GM19463 (cell line): Measurements from ENCODE around the gene ZNF236.

Experiments
- ATAC-seq: cut with Tn5 transposase; IDR thresholded peaks from one replicate; pipeline ENCODE4 v1.9.1; 2021; ENCODE audit warnings: mild to moderate bottlenecking, moderate library complexity; ENCODE audit not compliant: unreplicated experiment

ZNF236 gene

GRCh38 chr18:76897257-76897656, 74.9 kb downstream of the ZNF236 start:
- no peak for ATAC-seq

DNA sequence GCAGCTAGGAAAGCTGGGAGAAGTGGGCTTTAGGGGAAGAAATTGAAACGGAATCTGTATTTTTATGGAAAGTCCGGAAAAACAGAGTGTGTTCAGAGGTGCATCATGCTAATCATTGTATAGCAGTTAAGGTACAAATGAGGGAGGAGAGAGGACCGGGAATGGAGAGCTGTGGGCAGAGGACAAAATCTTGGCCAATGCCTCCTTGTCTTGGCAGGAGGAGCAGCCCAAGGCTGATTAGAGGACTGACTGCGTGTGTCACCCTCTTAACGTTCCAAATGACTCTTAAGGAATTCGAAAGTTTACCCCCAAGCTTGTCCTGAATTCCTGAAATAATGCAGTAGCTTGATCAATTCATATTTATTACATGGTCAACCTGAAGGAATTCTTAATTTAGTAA, 81.0 kb downstream of the ZNF236 start:
- no peak for ATAC-seq

DNA sequence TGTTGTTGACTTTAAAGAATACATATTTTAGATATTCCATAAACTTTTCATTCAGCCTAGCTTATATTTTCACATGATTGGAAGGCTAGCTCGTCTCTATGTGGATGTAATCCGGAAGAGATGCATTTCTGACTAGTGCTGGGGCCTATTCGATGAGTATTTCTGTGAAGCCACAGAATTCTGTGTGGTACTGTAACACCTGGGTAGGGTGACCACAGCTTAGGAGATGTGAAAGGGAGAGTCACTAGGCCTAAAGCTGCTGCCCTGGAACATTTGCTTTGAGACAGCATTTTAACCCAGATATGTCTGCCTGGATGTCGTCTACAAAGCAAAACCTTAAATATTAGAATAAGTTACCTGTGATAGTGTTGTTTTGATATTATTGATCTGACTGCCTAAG, 83.5 kb downstream of the ZNF236 start:
- peak; percentile 76 for ATAC-seq

- no peak for ATAC-seq
Observed at GRCh38 chr18:76908277-76908676, 85.9 kb downstream of the ZNF236 start.

DNA sequence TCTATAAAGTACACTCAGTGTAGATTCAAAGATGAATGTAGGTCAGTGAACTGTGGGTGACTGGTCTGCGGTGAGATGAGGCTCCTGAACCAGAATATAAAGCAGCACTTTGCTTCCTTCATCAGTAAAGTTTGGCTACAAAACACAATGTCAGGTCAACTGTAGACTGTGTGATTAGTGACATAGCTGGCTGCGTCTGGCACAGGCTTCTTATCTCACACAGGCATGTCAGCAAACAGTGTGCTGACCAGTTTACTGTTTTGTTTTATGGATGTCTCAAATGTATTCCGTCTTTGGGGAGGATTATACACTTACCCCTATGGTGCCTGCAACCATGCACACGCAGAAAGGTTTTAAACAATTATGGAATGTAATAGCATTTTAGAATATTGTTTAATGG, 87.1 kb downstream of the ZNF236 start:
- ATAC-seq, result no peak

GRCh38 chr18:76911440-76911839, 89.1 kb downstream of the ZNF236 start:
- no peak for ATAC-seq

GRCh38 chr18:76913583-76913982, 91.2 kb downstream of the ZNF236 start:
- no peak for ATAC-seq

- ATAC-seq, result peak; percentile 81
Observed at GRCh38 chr18:76914314-76914713, 92.0 kb downstream of the ZNF236 start.

DNA sequence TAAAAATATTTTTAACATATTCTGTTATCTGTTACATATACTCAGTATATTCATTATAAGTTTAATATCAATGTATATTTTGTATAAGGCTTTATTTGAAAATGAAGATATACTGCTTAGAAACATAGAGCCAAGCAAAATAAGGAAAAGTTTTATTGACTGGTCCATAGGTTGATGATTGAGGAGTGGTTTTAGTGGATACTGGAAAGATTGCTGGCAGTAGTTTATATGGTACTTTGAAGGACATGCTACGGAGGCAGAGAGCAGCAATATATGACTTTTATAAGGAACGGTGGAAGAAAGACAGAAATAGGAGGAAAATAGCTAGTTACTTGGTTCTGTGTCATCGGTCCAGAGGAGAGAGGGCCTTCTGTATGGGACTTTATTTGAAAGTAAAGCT, 92.4 kb downstream of the ZNF236 start:
- no peak for ATAC-seq

DNA sequence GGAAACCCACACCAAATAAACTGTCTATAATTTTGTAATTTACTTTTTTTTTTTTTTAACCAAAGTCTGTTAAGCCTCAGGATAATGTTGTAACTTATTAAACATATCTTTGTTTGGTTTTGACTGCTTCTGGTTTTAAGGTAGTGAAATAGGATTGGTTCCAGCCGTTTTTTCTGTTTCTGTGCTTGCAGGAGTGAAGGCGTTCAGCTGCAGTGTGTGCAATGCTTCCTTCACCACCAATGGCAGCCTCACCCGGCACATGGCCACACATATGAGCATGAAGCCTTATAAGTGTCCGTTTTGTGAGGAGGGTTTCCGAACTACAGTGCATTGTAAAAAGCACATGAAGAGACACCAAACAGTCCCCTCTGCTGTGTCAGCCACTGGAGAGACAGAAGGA, 93.1 kb downstream of the ZNF236 start:
- ATAC-seq, result no peak

DNA sequence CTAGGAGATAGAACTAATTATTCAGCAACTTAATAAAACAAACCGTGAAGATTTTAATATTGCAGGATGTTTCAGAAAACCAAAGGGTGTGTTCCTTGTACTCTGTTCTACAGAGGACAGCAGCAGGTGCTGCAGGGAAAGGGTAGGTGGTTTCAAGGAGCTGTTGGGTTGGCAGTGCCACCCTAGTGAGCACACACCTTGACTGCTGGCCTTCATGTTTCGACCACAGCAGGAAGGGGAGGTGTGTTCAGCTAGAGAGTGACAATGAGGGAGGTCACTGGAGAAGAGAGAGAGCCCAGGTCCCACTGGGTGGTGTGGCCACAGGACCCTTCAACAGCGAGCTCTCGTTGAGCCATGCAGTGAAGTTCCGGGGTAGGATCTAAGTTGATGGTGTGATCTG, 98.6 kb downstream of the ZNF236 start:
- no peak for ATAC-seq

GRCh38 chr18:76922107-76922506, 99.8 kb downstream of the ZNF236 start:
- peak; percentile 100 for ATAC-seq

DNA sequence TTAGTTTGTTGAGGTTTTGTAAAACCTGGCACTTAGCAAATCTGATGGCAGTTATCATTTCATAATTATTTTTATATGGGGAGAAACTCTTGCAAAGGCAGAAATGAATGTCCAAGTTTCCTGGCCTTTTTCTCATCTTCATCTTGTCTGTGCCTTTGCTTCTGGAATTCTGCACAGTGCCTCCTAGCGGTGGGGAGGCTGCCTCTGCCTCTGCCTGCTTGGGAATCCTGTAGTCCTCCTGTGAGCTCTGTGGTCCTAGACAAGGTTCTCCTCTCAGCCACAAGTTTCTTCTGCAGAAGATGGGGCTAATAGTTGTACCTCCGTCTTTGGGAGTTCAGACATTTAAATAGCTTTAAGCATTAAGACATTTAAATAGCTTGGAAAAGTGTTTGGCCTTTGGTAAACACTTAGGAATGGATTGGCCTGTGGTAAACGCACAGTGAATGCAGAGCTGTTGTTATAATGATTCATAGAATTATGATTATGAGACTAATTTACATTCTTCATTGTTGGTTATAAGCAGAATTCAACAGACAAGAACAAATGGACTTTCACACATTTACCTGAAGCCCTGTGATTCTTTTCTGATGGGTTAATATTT, 101.2 kb downstream of the ZNF236 start:
- ATAC-seq, result no peak

- ATAC-seq, result no peak
Observed at GRCh38 chr18:76925501-76925900, 103.1 kb downstream of the ZNF236 start.

DNA sequence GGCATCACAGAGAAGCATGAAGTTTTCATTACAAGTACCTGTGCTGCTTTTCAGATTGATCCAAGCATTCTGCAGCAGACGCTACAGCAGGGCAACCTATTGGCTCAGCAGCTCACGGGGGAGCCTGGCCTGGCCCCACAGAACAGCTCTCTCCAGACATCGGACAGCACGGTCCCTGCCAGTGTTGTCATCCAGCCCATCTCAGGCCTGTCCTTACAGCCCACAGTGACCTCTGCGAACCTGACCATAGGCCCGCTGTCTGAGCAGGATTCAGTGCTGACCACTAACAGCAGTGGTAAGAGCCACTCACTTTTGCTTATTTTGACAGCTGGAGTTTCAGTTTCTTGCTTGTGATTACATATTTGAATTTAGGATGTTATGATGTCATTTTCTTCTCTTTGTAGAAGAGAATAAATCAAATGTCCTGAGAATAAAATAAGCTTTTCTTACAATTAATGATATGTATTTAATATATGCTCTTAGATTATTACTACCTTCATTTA, 104.9 kb downstream of the ZNF236 start:
- no peak for ATAC-seq

GRCh38 chr18:76928179-76928868, 106.0 kb downstream of the ZNF236 start:
- ATAC-seq, result peak; percentile 72

DNA sequence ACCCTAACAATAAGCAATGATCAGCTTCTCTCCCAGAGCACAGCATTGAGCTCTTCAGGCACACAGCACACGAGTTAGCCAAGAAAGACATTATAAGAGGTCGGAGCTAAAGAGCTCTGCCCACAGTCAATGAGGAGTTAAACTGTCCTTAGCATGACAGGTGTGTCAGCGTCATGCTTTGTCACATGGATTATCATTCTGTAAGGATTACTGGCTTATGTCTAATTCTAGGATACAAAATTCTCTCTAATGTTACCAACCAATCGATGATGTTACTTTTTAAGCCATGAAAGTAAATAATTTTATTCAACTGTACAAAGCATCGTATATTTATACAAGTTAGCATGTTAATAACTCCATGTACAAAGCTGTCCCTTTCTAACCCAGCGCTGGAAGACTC, 108.8 kb downstream of the ZNF236 start:
- no peak for ATAC-seq

GRCh38 chr18:76932026-76932819, 109.9 kb downstream of the ZNF236 start:
- ATAC-seq, result no peak

- no peak for ATAC-seq
Observed at GRCh38 chr18:76935722-76936337, 113.5 kb downstream of the ZNF236 start.

GRCh38 chr18:76936877-76937276, 114.5 kb downstream of the ZNF236 start:
- no peak for ATAC-seq

- no peak for ATAC-seq
Observed at GRCh38 chr18:76937597-76937996, 115.2 kb downstream of the ZNF236 start.
